Cardiac fibroblast (primary cell): ENCODE measurements around the gene RCCD1.

Experiments
- DNase-seq, 2 donors: peaks; one replicate each; pipeline versions ENCODE4 v3.0.0 to v3.0.0-alpha.2; 2010; ENCODE audit warnings: low read depth in 2 of 2
- H3K4me3 ChIP-seq, 2 donors: replicated peaks in 1 of 2; 1 replicate in 1 of 2; 2 replicates in 1 of 2; pipeline ENCODE4 v1.5.1; 2011; ENCODE audit warnings: low read depth in 2 of 2, low read length in 2 of 2, mild to moderate bottlenecking in 2 of 2, moderate library complexity in 1 of 2
- TF ChIP-seq, protein P1 (sequence below): IDR thresholded peaks from one replicate; pipeline ENCODE4 v1.5.1; 2011; ENCODE audit warnings: low read depth, mild to moderate bottlenecking, low read length, inconsistent platforms

Gene RCCD1

DNA sequence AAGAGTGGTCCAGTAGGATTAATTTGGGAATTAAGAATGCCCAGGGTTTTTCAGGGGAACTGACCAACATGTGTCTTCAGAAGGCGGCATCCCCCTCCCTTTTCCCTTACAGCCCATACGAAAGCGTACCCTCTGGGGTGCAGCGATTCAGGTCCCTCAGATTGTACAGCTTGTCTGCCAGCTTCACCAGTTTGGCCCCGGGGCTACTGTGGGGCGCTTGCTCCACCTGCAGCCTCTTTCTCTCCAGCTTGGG is 23.2 kb upstream of the RCCD1 start:
- TF ChIP-seq, protein P1, sequence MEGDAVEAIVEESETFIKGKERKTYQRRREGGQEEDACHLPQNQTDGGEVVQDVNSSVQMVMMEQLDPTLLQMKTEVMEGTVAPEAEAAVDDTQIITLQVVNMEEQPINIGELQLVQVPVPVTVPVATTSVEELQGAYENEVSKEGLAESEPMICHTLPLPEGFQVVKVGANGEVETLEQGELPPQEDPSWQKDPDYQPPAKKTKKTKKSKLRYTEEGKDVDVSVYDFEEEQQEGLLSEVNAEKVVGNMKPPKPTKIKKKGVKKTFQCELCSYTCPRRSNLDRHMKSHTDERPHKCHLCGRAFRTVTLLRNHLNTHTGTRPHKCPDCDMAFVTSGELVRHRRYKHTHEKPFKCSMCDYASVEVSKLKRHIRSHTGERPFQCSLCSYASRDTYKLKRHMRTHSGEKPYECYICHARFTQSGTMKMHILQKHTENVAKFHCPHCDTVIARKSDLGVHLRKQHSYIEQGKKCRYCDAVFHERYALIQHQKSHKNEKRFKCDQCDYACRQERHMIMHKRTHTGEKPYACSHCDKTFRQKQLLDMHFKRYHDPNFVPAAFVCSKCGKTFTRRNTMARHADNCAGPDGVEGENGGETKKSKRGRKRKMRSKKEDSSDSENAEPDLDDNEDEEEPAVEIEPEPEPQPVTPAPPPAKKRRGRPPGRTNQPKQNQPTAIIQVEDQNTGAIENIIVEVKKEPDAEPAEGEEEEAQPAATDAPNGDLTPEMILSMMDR: no peak
- DNase-seq: no peak
- peak overlapping the region in 1 of 2 donors; percentile 70 for H3K4me3 ChIP-seq

DNA sequence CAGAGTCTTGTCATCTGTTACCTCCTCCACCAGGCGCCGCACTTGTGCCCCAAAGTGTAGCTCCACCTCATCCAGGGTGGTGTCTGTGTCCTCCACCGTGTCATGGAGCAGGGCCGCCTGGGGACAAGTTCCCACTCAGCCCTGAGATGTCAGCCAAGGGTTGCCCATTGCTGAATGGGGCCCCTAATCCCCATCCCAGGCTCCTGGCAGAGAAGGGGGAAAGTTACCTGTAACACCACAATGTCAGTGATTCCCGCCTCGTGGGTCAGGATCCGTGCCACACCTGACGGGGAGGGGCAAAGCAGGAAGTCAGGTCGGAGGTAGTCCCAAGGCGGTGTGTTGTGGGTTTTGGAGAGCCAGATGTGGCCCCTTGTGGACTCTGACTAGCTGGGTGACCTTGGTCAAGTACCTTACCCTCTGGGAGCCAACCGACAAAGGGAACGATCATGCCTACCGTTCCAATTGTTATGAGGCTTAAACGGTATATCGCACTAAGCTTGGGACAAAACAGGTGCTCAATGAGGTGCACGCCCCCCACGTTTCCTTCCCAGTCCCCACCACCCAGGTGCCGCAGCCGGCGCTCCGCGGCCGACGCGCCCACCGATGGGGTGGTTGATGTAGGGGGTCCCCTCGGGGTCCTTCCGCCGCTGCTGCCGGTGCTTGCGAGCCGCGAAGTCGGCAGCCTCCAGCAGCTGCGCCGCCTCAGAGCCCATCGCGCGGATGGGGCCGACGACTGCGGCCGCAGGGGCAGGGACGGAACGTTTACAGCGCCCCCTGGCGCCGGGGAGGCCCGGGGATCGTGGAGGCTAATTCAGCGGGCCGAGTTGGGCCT is 22.6 kb upstream of the RCCD1 start, which contains the start of gene HDDC3:
Gene HDDC3 (minus strand): TSS at position 722 of the 832 bp plus-strand sequence. CDS start 9 bp downstream, at position 713.
- peak within 1 kb of the TSS; percentile 70 to 83 for H3K4me3 ChIP-seq
- DNase-seq: peak; percentile 84 to 87
- TF ChIP-seq, protein P1: peak; percentile 87

DNA sequence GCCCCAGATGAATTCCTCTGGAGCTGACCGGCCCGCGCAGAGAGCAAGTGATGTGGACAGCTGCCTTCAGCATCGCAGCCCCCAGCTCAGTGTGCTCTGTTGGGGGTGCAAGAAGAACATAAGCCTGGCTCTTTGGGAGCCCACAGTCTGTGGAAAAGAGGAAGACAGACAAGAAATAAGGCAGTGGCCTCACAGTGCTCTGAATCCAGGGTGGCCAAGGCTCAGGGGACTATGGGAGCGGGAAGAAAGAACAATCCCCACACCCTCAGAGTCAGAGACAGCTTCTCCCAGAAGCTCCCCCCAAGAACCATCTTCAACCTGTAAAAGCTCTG is 22.1 kb upstream of the RCCD1 start:
- DNase-seq: no peak
- peak overlapping the region; percentile 70 to 83 for H3K4me3 ChIP-seq
- TF ChIP-seq, protein P1: no peak

DNA sequence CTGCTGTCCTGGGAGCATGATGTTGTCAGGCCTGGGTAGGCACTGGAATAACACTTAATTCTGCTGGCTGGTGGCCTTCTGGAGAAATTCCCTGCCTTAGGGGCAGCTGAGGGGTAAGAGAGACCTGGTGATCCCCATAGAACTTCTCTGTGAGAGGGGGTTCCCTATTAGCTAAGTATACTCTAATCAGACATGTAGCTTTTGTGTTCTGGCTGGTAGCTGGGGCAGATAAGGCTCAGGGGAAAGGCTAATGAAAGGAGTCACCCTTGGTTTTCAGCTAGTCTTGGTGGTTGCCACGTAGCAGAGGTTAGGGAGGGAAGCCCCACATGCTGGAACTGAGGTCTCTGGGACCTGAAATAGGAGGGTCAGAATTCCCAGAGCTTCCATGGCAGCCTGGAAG is 21.4 kb upstream of the RCCD1 start:
- H3K4me3 ChIP-seq: no peak overlapping the region
- DNase-seq: no peak
- TF ChIP-seq, protein P1: no peak

DNA sequence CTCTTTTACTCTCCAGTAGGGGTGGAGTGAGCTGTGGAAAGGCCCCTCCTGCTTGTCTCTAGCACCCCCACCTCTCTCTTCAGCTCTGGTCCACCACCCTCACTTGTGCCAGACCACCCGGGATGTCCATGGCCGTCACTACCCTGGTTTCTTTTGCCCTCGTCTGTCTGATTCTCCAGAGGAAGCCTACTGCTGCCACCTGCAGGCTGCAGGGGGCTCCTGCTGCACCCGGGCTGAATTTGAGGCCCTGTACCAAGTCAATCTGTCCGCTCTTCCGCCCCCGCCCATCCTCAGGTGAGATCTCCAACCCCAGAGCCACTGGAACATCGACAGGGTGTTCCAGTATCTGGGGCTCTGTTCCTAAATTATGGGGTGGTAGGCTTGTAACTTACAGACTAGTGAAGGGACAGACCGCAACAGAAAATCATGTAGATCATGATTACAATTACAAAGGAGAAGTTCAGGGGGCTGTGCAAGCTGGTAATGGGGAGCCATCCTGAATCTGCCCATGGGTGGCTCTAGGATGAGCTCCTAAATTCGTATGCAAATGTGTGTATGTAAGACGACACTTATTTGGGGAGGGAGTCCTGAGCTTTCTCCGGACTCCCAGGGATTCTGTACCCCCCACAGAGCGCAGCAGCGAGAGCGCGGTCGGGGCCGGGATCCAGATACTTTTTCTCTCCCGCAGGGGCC is 20.3 kb upstream of the RCCD1 start:
- TF ChIP-seq, protein P1: peak; percentile 97
- peak overlapping the region; percentile 78 to 81 for H3K4me3 ChIP-seq
- peak; percentile 86 for DNase-seq

DNA sequence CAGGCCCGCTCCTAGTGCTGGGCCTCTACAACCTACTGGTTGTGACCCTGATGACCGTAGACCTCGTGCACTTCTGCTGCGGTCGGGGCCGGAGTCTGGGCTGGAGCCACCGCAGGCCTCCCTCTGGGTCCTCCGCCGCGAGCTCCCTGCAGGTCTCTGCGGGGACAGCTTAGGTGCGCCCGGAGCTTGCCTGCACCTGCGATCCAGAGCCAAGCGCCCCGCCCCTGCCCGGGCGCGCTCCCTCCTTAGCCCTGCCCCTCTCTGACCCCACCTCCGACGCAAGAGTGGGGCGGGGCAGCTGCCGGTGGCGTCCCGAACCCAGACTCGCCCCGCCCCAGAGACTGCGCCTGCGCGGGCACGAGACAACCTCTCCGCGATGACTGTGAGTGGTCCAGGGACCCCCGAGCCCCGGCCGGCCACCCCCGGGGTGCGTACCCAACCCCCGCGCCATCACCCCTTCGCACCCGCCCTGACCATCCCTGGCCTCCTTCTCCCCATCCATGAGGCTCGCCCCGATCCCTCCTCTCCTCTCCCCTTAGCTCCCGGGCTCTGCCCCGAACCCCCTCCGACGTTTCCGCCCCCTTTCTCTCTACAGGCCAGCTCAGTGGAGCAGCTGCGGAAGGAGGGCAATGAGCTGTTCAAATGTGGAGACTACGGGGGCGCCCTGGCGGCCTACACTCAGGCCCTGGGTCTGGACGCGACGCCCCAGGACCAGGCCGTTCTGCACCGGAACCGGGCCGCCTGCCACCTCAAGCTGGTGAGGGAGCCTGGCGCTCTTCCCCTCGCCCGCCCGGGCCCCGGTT is 19.5 kb upstream of the RCCD1 start, which contains the start of gene UNC45A:
Gene UNC45A (plus strand): TSS at position 337 of the 803 bp plus-strand sequence. CDS start 40 bp downstream, at position 377.
- peak; percentile 82 to 84 for DNase-seq
- H3K4me3 ChIP-seq: peak within 1 kb of the TSS; percentile 78 to 81
- TF ChIP-seq, protein P1: no peak
